IPS DF 4.7 (cell line): Measurements from ENCODE around the gene SLC16A12.

ENCODE experiments used
- DNase-seq: peaks from one replicate; pipeline ENCODE4 v3.0.0-alpha.2; 2013; ENCODE audit warnings: low spot score; ENCODE audit errors: extremely low read depth

The SLC16A12 gene

GRCh38 chr10:89535171-89536012, at the start of gene SLC16A12:
SLC16A12 (minus strand) TSS chr10:89535594; CDS start chr10:89462578, 73,016 bp downstream.
- no peak for DNase-seq

- no peak for DNase-seq
Measured at GRCh38 chr10:89582022-89582421, 46.6 kb upstream of the SLC16A12 start.

GRCh38 chr10:89580243-89580642, 44.8 kb upstream of the SLC16A12 start:
- DNase-seq: no peak

- no peak for DNase-seq
Measured at GRCh38 chr10:89576696-89577095, 41.3 kb upstream of the SLC16A12 start.

GRCh38 chr10:89576022-89576421, 40.6 kb upstream of the SLC16A12 start:
- DNase-seq: no peak

- DNase-seq: no peak
Measured at GRCh38 chr10:89575031-89575430, 39.6 kb upstream of the SLC16A12 start.

- DNase-seq: no peak
Measured at GRCh38 chr10:89574368-89574767, 39.0 kb upstream of the SLC16A12 start.

GRCh38 chr10:89567576-89568245, 32.3 kb upstream of the SLC16A12 start:
- DNase-seq: no peak

GRCh38 chr10:89566992-89567391, 31.6 kb upstream of the SLC16A12 start:
- DNase-seq: no peak

GRCh38 chr10:89566095-89566950, 30.9 kb upstream of the SLC16A12 start:
- DNase-seq: no peak

- DNase-seq: no peak
Measured at GRCh38 chr10:89565180-89565579, 29.8 kb upstream of the SLC16A12 start.

- DNase-seq: no peak
Measured at GRCh38 chr10:89563861-89564478, 28.6 kb upstream of the SLC16A12 start.

GRCh38 chr10:89563311-89563710, 27.9 kb upstream of the SLC16A12 start:
- DNase-seq: no peak

- DNase-seq: no peak
Measured at GRCh38 chr10:89556600-89556999, 21.2 kb upstream of the SLC16A12 start.

- no peak for DNase-seq
Measured at GRCh38 chr10:89555688-89556445, 20.5 kb upstream of the SLC16A12 start.

GRCh38 chr10:89554433-89554832, 19.0 kb upstream of the SLC16A12 start:
- no peak for DNase-seq

GRCh38 chr10:89553064-89553734, 17.8 kb upstream of the SLC16A12 start:
- DNase-seq: no peak

- DNase-seq: no peak
Measured at GRCh38 chr10:89552213-89552612, 16.8 kb upstream of the SLC16A12 start.

- no peak for DNase-seq
Measured at GRCh38 chr10:89550509-89550908, 15.1 kb upstream of the SLC16A12 start.

GRCh38 chr10:89549510-89549909, 14.1 kb upstream of the SLC16A12 start:
- no peak for DNase-seq
